Chondrocyte (in vitro differentiated cells): ENCODE measurements around the gene PROC. TPM values are rescaled to one million over a fixed set of nuclear protein-coding genes. Genes with fewer than 3 reads are reported as not detected.

Experiments used
- DNase-seq: peaks from one replicate; pipeline ENCODE4 v3.0.0; 2021; ENCODE audit warnings: mixed read lengths, low spot score
- H3K27ac Mint-ChIP-seq: one replicate; pipeline ENCODE4 v1.8.0; 2021; ENCODE audit warnings: mild to moderate bottlenecking, moderate library complexity, mixed read lengths; ENCODE audit not compliant: unreplicated experiment
- H3K27me3 Mint-ChIP-seq: 2 replicates; pipeline ENCODE4 v1.8.0; 2021; ENCODE audit warnings: low read depth, mixed read lengths
- H3K36me3 Mint-ChIP-seq: 2 replicates; pipeline ENCODE4 v1.8.0; 2021; ENCODE audit warnings: low read depth, mixed read lengths
- H3K4me1 Mint-ChIP-seq: 2 replicates; pipeline ENCODE4 v1.8.0; 2021; ENCODE audit warnings: low read depth, mild to moderate bottlenecking, mixed read lengths
- H3K4me3 Mint-ChIP-seq: one replicate; pipeline ENCODE4 v1.8.0; 2021; ENCODE audit warnings: mild to moderate bottlenecking, moderate library complexity, mixed read lengths; ENCODE audit not compliant: unreplicated experiment
- H3K9me3 Mint-ChIP-seq: 2 replicates; pipeline ENCODE4 v1.8.0; 2021; ENCODE audit warnings: low read depth, mixed read lengths
- CTCF ChIP-seq: fragments of 200-600 bp; sonication (generic); IDR thresholded peaks from 2 replicates; pipeline ENCODE4 v1.5.0; 2021; ENCODE audit warnings: antibody characterized with exemption, mild to moderate bottlenecking, moderate library complexity
- microRNA-seq: library from miRNA; unstranded; fragments of <30 nt; microRNA quantifications from one replicate; pipeline ENCODE4 v1.2.0, GENCODE V29; 2020; ENCODE audit warnings: borderline number of aligned reads
- total RNA-seq: library from RNA; stranded (reverse); gene quantifications from 3 replicates; pipeline ENCODE4 v1.2.1, GENCODE V29; 2021

PROC gene
- total RNA-seq, 1 donor from 2014 or later: 2.7 TPM

GRCh38 chr2:127475788-127476187, 57.6 kb downstream of the PROC start:
- H3K27ac Mint-ChIP-seq: no peak overlapping the region

More at GRCh38 chr2:127475788-127476187, 57.6 kb downstream of the PROC start:
- H3K4me1 Mint-ChIP-seq: no peaks in the 10 kb centered on the region
- DNase-seq: no peak
- H3K9me3 Mint-ChIP-seq: peaks cover 14% of the 10 kb centered on the region
- no peak for TF ChIP-seq CTCF
- H3K4me3 Mint-ChIP-seq: no peak overlapping the region
- no peaks in the 10 kb centered on the region for H3K27me3 Mint-ChIP-seq
- H3K36me3 Mint-ChIP-seq: peaks cover 8% of the 10 kb centered on the region

Small RNA genes within 50 kb of the gene (microRNA-seq; reads per million reads assigned to microRNA genes)
- gene MIR4783: not detected

Other genes starting within 250 kb of the PROC start
- gene CYP27C1, start 198.1 kb upstream of the PROC start, total RNA-seq: 11.7 to 17.2 TPM (median 13.4 TPM) in 3 replicates
- 35.2 to 41.8 TPM (median 37.5 TPM) in 3 replicates for gene ERCC3, start 124.3 kb upstream of the PROC start, total RNA-seq
- 77.3 to 88.1 TPM (median 79.5 TPM) in 3 replicates for gene MAP3K2, start 30.5 kb upstream of the PROC start, total RNA-seq
- gene IWS1, start 108.1 kb downstream of the PROC start, total RNA-seq: 32.4 to 41.8 TPM (median 37.4 TPM) in 3 replicates
- gene MYO7B, start 117.3 kb downstream of the PROC start, total RNA-seq: 0.02 to 0.31 TPM in 2 of 3 replicates, not detected in the other
- not detected in 3 replicates for gene GPR17, start 227.7 kb downstream of the PROC start, total RNA-seq